Gastrocnemius medialis (tissue), 4 donors: ENCODE data around the gene DKK1.

Experiments
- CTCF ChIP-seq, 5 experiments: fragments of 450-650 bp in 3 of 5; fragments of 200-600 bp in 2 of 5; sonication (generic) in 2 of 5; IDR thresholded peaks in 4 of 5; conservative IDR thresholded peaks in 1 of 5; 1 replicate in 4 of 5; 2 replicates in 1 of 5; pipeline ENCODE4 v1.5.1; 2016 to 2019; ENCODE audit warnings: antibody characterized with exemption in 5 of 5, mild to moderate bottlenecking in 3 of 5, moderate library complexity in 3 of 5
- POLR2A ChIP-seq, 2 donors: fragments of 450-650 bp; IDR thresholded peaks; one replicate each; pipeline ENCODE4 v1.6.1; 2017; ENCODE audit warnings: antibody characterized with exemption in 2 of 2, mild to moderate bottlenecking in 2 of 2, moderate library complexity in 2 of 2

DNA sequence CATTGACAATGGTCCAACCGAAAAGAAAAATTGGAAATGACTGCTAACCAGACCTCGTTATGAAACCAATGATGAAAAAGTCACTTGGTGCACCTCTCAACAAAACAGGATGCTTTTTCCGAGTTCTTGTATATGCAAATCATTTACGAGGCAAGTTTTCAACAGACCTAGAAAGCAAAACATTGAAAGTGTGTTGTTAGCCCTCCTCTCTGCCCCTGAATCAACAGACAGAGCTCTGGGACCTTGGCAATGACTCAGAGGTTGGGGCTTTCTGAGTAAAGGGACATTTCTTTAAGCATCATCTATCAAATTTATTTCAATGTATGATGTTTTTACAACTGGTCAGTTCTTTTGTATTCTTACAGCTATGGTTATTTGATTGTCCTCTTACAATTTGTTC is 16.3 kb upstream of the DKK1 start:
- TF ChIP-seq CTCF (IDR thresholded peaks at IDR 0.05 in 4 of 5, conservative IDR thresholded peaks at IDR 0.05 in 1 of 5) (no peak), POLR2A (IDR thresholded peaks at IDR 0.05) (no peak)
